ENCODE data around the gene FAM180A. TPM values are rescaled to one million over a fixed set of nuclear protein-coding genes. Genes with fewer than 3 reads are reported as not detected.

Gene FAM180A
- polyA plus RNA-seq, 1 of the 3 experiments (the other 2 are of a cell fraction): 0.08 TPM

- 74% methylated on average over 6 of the region's 7 CpGs for WGBS (ENCODE audit: low lambda C conversion rate)
These were observed 43.1 kb upstream of the FAM180A start for GRCh38 chr7:135791543-135792362.

More at GRCh38 chr7:135791543-135792362, 43.1 kb upstream of the FAM180A start:
- Histone ChIP-seq H3K79me2 (ENCODE audit: insufficient read depth) (no peaks in the 10 kb centered on the region), H3K9ac (no peak overlapping the region), H3F3A (replicated peaks; ENCODE audit: insufficient read depth) (no peaks in the 10 kb centered on the region), H3K4me2 (no peak overlapping the region), H3K4me3 (ENCODE audit: low read depth in 2 of 2, low read length in 1 of 2) (no peak overlapping the region), H3K4me1 (ENCODE audit: control insufficient read depth in 1 of 2, insufficient read depth in 2 of 2, low read depth in 1 of 2, low read length in 1 of 2) (no peaks in the 10 kb centered on the region), H4K20me1 (ENCODE audit: insufficient read depth) (no peaks in the 10 kb centered on the region), H3K9me3 (no peaks in the 10 kb centered on the region), H2AFZ (ENCODE audit: low read depth) (no peak overlapping the region), H3K9me2 (no peaks in the 10 kb centered on the region), H3K27me3 (ENCODE audit: insufficient read depth) (no peaks in the 10 kb centered on the region), H3K36me3 (replicated peaks in 1 of 2; ENCODE audit: control insufficient read depth in 1 of 2, insufficient read depth in 2 of 2, low read length in 1 of 2) (no peaks in the 10 kb centered on the region), H3K27ac (ENCODE audit: low read depth in 2 of 2, low read length in 1 of 2) (no peak overlapping the region)
- ChIA-PET POLR2A (no interaction called here), CTCF (interaction anchor here (1.0 to 3.6 kb wide), 5 partner anchors 9 to 324 kb away, joined by 3 to 23 read pairs (median 4); no protein-coding TSS in a partner anchor)
- TF ChIP-seq ELF1 (IDR thresholded peaks at IDR 0.05) (no peak), TEAD4 (IDR thresholded peaks at IDR 0.05; ENCODE audit: borderline replicate concordance, insufficient read depth) (no peak), MEF2A (IDR thresholded peaks at IDR 0.05; ENCODE audit: borderline replicate concordance, low read depth) (no peak), MAX (IDR thresholded peaks at IDR 0.05; ENCODE audit: low read depth) (no peak), PBX3 (IDR thresholded peaks at IDR 0.05) (no peak), SIN3A (IDR thresholded peaks at IDR 0.05; ENCODE audit: borderline replicate concordance, low read depth, low read length) (no peak), EP300 (IDR thresholded peaks at IDR 0.05; ENCODE audit: borderline replicate concordance in 1 of 2, low read depth in 1 of 2, low read length in 1 of 2) (no peak), EZH2phosphoT487 (IDR thresholded peaks at IDR 0.05; ENCODE audit: borderline replicate concordance, low read depth) (no peak), CTCF (IDR thresholded peaks at IDR 0.05) (no peak), RFX5 (IDR thresholded peaks at IDR 0.05; ENCODE audit: low read length) (no peak), FOSL2 (IDR thresholded peaks at IDR 0.05; ENCODE audit: borderline replicate concordance, low read depth) (no peak), REST (IDR thresholded peaks at IDR 0.05; ENCODE audit: low read depth, low read length) (no peak), TCF12 (IDR thresholded peaks at IDR 0.05) (no peak), GABPA (IDR thresholded peaks at IDR 0.05; ENCODE audit: low read depth) (no peak), FOXM1 (IDR thresholded peaks at IDR 0.05; ENCODE audit: low read depth) (no peak), RAD21 (IDR thresholded peaks at IDR 0.05; ENCODE audit: low read length) (no peak), USF2 (IDR thresholded peaks at IDR 0.05; ENCODE audit: borderline replicate concordance, low read depth, low read length) (no peak), FOXJ3 (CRISPR knock-in tag; IDR thresholded peaks at IDR 0.05) (no peak), USF1 (IDR thresholded peaks at IDR 0.05; ENCODE audit: borderline replicate concordance, low read depth) (no peak)
- no peak for DNase-seq
